Liver (tissue), 9 donors: ENCODE data around the gene ROM1. TPM values are rescaled to one million over a fixed set of nuclear protein-coding genes. Genes with fewer than 3 reads are reported as not detected.

Experiments used
- DNase-seq: peaks from one replicate; pipeline ENCODE4 v3.0.0-alpha.2; 2017; ENCODE audit warnings: low spot score
- H3K27ac ChIP-seq, 2 donors: one replicate each; pipeline ENCODE4 v1.7.0; 2013; ENCODE audit warnings: inconsistent platforms in 2 of 2, low read length in 2 of 2, control low read depth in 1 of 2, low read depth in 1 of 2, mild to moderate bottlenecking in 1 of 2
- H3K27me3 ChIP-seq, 4 donors: one replicate each; pipeline versions ENCODE4 v1.6.1 to v1.7.0; 2013; ENCODE audit warnings: low read length in 3 of 4, inconsistent platforms in 1 of 4, mild to moderate bottlenecking in 1 of 4, moderate library complexity in 1 of 4; ENCODE audit not compliant: control insufficient read depth in 4 of 4, insufficient read depth in 4 of 4
- H3K36me3 ChIP-seq, 4 donors: one replicate each; pipeline versions ENCODE4 v1.6.1 to v1.7.0; 2013; ENCODE audit warnings: low read length in 3 of 4, mild to moderate bottlenecking in 3 of 4, low read depth in 1 of 4, moderate library complexity in 1 of 4; ENCODE audit not compliant: control insufficient read depth in 4 of 4, insufficient read depth in 3 of 4
- H3K4me1 ChIP-seq, 4 donors: one replicate each; pipeline versions ENCODE4 v1.6.1 to v1.7.0; 2013; ENCODE audit warnings: low read length in 3 of 4, mild to moderate bottlenecking in 3 of 4, moderate library complexity in 1 of 4; ENCODE audit not compliant: control insufficient read depth in 4 of 4, insufficient read depth in 4 of 4
- H3K4me3 ChIP-seq, 3 donors: one replicate each; pipeline versions ENCODE4 v1.6.1 to v1.7.0; 2013; ENCODE audit warnings: low read length in 3 of 3, control low read depth in 1 of 3, low read depth in 1 of 3, mild to moderate bottlenecking in 1 of 3
- H3K9ac ChIP-seq, 2 donors: one replicate each; pipeline ENCODE4 v1.7.0; 2013; ENCODE audit warnings: low read length in 2 of 2, mild to moderate bottlenecking in 2 of 2, moderate library complexity in 2 of 2, control low read depth in 1 of 2, low read depth in 1 of 2
- H3K9me3 ChIP-seq, 4 donors: one replicate each; pipeline versions ENCODE4 v1.6.1 to v1.7.0; 2013; ENCODE audit warnings: low read length in 3 of 4; ENCODE audit not compliant: control insufficient read depth in 4 of 4
- CTCF ChIP-seq: fragments of 150-350 bp; IDR thresholded peaks from 2 replicates; pipeline ENCODE4 v1.5.1; 2017; ENCODE audit warnings: improper control_type of control experiment, low read depth, low read length; ENCODE audit not compliant: missing input control
- EGR1 ChIP-seq, 2 donors: IDR thresholded peaks; 2 replicates each; pipeline ENCODE4 v1.6.1; 2016 to 2018; ENCODE audit warnings: antibody characterized with exemption in 2 of 2, low read depth in 2 of 2
- FOXA1 ChIP-seq: IDR thresholded peaks from 2 replicates; pipeline ENCODE4 v1.6.1; 2016; ENCODE audit warnings: antibody characterized with exemption
- FOXA2 ChIP-seq: IDR thresholded peaks from 2 replicates; pipeline ENCODE4 v1.6.1; 2016; ENCODE audit warnings: antibody characterized with exemption
- GABPA ChIP-seq, 2 donors: IDR thresholded peaks in 1 of 2; conservative IDR thresholded peaks in 1 of 2; 2 replicates each; pipeline ENCODE4 v1.6.1; 2016; ENCODE audit warnings: antibody characterized with exemption in 2 of 2, mild to moderate bottlenecking in 1 of 2, moderate library complexity in 1 of 2
- HNF4A ChIP-seq, 2 donors: conservative IDR thresholded peaks; 2 replicates each; pipeline ENCODE4 v1.6.1; 2016; ENCODE audit warnings: antibody characterized with exemption in 2 of 2, mild to moderate bottlenecking in 2 of 2
- HNF4G ChIP-seq: IDR thresholded peaks from 2 replicates; pipeline ENCODE4 v1.6.1; 2016; ENCODE audit warnings: antibody characterized with exemption
- JUND ChIP-seq, 2 donors: IDR thresholded peaks; 2 replicates each; pipeline ENCODE4 v1.6.1; 2016; ENCODE audit warnings: antibody characterized with exemption in 2 of 2
- NR2F2 ChIP-seq: IDR thresholded peaks from 2 replicates; pipeline ENCODE4 v1.6.1; 2016; ENCODE audit warnings: antibody characterized with exemption
- RAD21 ChIP-seq, 2 donors: IDR thresholded peaks; 2 replicates each; pipeline ENCODE4 v1.6.1; 2016; ENCODE audit warnings: antibody characterized with exemption in 2 of 2, mild to moderate bottlenecking in 2 of 2
- RXRA ChIP-seq, 2 donors: IDR thresholded peaks; 2 replicates each; pipeline ENCODE4 v1.6.1; 2017 to 2018; ENCODE audit warnings: antibody characterized with exemption in 2 of 2, mild to moderate bottlenecking in 1 of 2
- SP1 ChIP-seq: IDR thresholded peaks from 2 replicates; pipeline ENCODE4 v1.6.1; 2018; ENCODE audit warnings: antibody characterized with exemption, mild to moderate bottlenecking
- TAF1 ChIP-seq: conservative IDR thresholded peaks from 2 replicates; pipeline ENCODE4 v1.6.1; 2016; ENCODE audit warnings: antibody characterized with exemption, mild to moderate bottlenecking
- YY1 ChIP-seq: IDR thresholded peaks from 2 replicates; pipeline ENCODE4 v1.6.1; 2016; ENCODE audit warnings: antibody characterized with exemption, mild to moderate bottlenecking
- WGBS: extraction: QIAGEN DNeasy Blood & Tissue Kit; methylation state at CpG from one replicate; pipeline ENCODE4 v1.1.7; 2013; 5-methylcytosine and 5-hydroxymethylcytosine counted together
- polyA plus RNA-seq, 2 donors: library from polyadenylated mRNA; stranded (reverse) in 1 of 2; unstranded in 1 of 2; fragments of 200-250 nt in 1 of 2; fragments of >200 nt in 1 of 2; fragmentation: Nextera tagmentation in 1 of 2; extraction: Ambion mirVana in 1 of 2; gene quantifications; one replicate each; pipeline versions ENCODE4 v1.2.1 to v1.2.3, GENCODE V29; 2013 to 2015
- total RNA-seq, 2 donors: library from RNA; depleted of rRNA; stranded (reverse); fragments of >200 nt; gene quantifications; one replicate each; pipeline ENCODE4 v1.2.3, GENCODE V29; 2014
- TF ChIP-seq, protein P1 (sequence below): IDR thresholded peaks from 2 replicates; pipeline ENCODE4 v1.6.1; 2016; ENCODE audit warnings: antibody characterized with exemption
- TF ChIP-seq, protein P2 (sequence below): IDR thresholded peaks from 2 replicates; pipeline ENCODE4 v1.6.1; 2016; ENCODE audit warnings: antibody characterized with exemption
- donor health status: healthy.
- donor health status: healthy.
- donor health status: healthy.
- donor health status: healthy.
- donor health status: healthy.

The ROM1 gene
- total and polyA plus RNA-seq, 4 donors: 0.84 to 3.9 (median 1.1) TPM

DNA sequence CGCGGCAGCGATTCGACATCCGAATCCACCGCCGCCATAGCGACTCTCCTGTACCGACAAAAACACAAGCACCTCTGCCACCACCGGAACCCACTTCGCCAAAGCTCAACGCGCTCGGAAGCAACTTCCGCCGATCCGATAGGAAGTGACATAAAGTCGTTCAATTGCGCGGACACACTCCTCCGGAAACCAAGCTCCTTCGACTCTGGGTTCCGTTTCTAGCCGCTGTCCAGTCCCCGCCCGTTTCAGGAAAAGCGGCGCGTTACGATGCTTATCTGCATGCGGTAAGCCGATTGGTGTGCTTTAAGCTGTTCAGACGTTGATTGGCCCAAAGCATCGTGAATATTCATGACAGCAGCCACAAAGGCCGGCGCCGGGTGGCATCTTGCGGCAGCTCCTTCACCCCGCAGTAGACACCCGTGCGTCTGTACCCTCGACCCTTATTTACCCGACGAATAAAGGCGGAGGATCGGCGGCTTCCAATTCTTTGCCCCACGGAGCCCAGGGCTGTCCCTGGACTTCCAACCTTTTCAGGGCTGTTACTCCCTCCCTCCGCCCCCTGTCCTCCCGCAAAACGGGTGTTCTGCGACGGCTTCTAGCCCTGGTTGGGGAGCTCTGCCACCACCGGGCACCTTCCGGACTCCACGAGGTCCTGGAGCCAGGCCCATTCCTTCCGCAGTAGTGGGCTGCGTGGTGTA, 21.5 kb upstream of the ROM1 start, which contains the start of gene TUT1 (continued):
- TF ChIP-seq, protein P1, sequence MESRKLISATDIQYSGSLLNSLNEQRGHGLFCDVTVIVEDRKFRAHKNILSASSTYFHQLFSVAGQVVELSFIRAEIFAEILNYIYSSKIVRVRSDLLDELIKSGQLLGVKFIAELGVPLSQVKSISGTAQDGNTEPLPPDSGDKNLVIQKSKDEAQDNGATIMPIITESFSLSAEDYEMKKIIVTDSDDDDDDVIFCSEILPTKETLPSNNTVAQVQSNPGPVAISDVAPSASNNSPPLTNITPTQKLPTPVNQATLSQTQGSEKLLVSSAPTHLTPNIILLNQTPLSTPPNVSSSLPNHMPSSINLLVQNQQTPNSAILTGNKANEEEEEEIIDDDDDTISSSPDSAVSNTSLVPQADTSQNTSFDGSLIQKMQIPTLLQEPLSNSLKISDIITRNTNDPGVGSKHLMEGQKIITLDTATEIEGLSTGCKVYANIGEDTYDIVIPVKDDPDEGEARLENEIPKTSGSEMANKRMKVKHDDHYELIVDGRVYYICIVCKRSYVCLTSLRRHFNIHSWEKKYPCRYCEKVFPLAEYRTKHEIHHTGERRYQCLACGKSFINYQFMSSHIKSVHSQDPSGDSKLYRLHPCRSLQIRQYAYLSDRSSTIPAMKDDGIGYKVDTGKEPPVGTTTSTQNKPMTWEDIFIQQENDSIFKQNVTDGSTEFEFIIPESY: peak; percentile 90
- TF ChIP-seq HNF4G (no peak), EGR1 (IDR thresholded peaks at IDR 0.05; ENCODE audit: low read depth in 2 of 2) (peak; percentile 73 to 77), TAF1 (peak; percentile 78), FOXA1 (peak; percentile 58), HNF4A (conservative IDR thresholded peaks at IDR 0.05) (peak; percentile 44 to 48), NR2F2 (peak; percentile 69), YY1 (peak; percentile 96), SP1 (peak; percentile 95)
- TF ChIP-seq, protein P2, sequence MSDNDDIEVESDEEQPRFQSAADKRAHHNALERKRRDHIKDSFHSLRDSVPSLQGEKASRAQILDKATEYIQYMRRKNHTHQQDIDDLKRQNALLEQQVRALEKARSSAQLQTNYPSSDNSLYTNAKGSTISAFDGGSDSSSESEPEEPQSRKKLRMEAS: peak; percentile 98

DNA sequence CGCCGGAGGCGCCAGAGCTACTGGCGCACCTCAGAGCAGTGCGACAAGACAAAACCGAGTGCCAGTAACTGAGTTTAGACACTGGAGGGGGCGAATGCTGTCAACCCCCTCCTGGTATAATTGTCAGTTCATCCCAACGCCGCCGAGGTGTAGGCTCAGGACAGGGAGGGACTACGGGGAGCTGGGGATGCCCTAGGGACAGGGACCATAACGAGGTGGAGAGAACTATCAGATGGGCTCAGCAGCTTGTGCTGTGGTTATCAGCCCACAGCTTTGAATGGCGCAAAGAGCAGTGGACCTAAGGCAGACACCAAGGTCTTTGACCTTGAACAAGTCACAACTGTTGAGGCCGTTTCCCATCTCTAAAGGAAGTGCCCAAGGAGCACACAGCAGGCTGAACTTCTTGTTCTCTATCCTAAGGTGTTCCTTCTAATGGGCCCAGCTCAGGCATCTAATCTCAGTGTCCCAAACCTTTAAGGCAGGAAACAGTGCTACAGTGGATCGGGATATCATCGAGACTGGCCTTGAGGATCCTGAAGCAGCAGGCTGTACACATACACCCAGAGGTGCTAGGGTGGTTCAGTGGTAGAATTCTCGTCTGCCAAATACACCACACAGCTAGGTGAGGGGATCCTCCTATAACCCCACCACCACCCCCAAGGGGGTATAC, 20.8 kb upstream of the ROM1 start:
- DNase-seq: peak; percentile 57
- Histone ChIP-seq H3K9ac (peak overlapping the region; percentile 34 to 72), H3K9me3 (no peaks in the 10 kb centered on the region), H3K4me3 (peak overlapping the region; percentile 48 to 68 (median 51)), H3K27me3 (no peaks in the 10 kb centered on the region), H3K4me1 (peaks cover 6 to 43% (median 30%) of the 10 kb centered on the region in 4 donors), H3K36me3 (peaks cover 18 to 31% (median 30%) of the 10 kb centered on the region in 4 donors), H3K27ac (peak overlapping the region; percentile 92 to 98)
- TF ChIP-seq JUND (IDR thresholded peaks at IDR 0.05): no peak
- peak in 1 of 2 donors; percentile 33 for TF ChIP-seq RXRA (IDR thresholded peaks at IDR 0.05)
- WGBS: 16% methylated on average over 17 of the region's 17 CpGs

DNA sequence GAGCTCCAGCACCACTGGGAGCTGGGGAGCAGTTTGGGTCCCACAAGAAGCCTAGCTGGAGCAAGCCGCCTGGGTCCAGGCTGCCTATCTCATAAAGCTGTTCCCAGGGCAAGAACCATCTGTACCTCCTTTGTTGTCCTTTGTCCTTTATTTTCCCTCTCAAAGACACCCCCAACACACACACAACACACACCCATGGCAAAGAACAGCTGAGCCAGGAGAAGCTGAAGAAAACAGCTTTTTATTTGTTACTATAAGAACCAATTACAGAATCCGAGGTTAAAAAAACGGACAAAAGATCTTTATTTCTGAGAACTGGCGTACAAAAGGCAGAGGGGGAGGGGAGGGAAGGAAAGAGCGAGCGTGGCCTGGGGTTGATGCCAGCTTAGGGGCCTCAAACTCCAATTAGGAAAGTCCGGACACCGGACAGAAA, 20.1 kb upstream of the ROM1 start:
- TF ChIP-seq TAF1 (no peak), NR2F2 (no peak), RXRA (IDR thresholded peaks at IDR 0.05) (no peak), RAD21 (IDR thresholded peaks at IDR 0.05) (no peak), GABPA (IDR thresholded peaks at IDR 0.05 in 1 of 2, conservative IDR thresholded peaks at IDR 0.05 in 1 of 2) (no peak), JUND (IDR thresholded peaks at IDR 0.05) (no peak), HNF4G (no peak), YY1 (no peak), CTCF (no peak), FOXA1 (no peak), HNF4A (conservative IDR thresholded peaks at IDR 0.05) (no peak), FOXA2 (no peak)
- TF ChIP-seq, protein P2: no peak
- H3K9ac ChIP-seq: no peak overlapping the region
- DNase-seq: peak; percentile 31
- H3K4me3 ChIP-seq: no peak overlapping the region
- H3K27me3 ChIP-seq: no peaks in the 10 kb centered on the region
- H3K4me1 ChIP-seq: peaks cover 3 to 36% (median 24%) of the 10 kb centered on the region in 4 donors
- peaks cover 18 to 39% (median 34%) of the 10 kb centered on the region in 4 donors for H3K36me3 ChIP-seq
- H3K9me3 ChIP-seq: no peaks in the 10 kb centered on the region
- 82% methylated on average over 8 of the region's 8 CpGs for WGBS
- H3K27ac ChIP-seq: peak overlapping the region; percentile 92 to 98
